K562 (cell line): ENCODE data around the gene HMOX1. TPM values are rescaled to one million over a fixed set of nuclear protein-coding genes. Genes with fewer than 3 reads are reported as not detected.

ENCODE experiments used
- ATAC-seq: fragments of 200-7000 bp; cut with Tn5 transposase; 3 replicates; pipeline ENCODE4 v1.9.1; 2020; ENCODE audit warnings: moderate library complexity
- BruUV-seq: library from RNA; stranded (reverse); fragments of 400-500 nt; replicated peaks from 2 replicates; lab custom pipeline; 2021; lab: Mats Ljungman, UMichigan
- CTCF ChIA-PET: fragments of 300-600 bp; formaldehyde crosslinking; extraction: SDS; loops from one replicate; lab custom pipeline; 2021; ENCODE audit warnings: low intra/inter-chr PET ratio; lab: Yijun Ruan, JAX
- POLR2A ChIA-PET: fragments of 300-600, 350-650 bp; sonication (Branson Sonifier 250); formaldehyde crosslinking; extraction: SDS; loops from one replicate; lab custom pipeline; 2021; ENCODE audit warnings: antibody characterized with exemption, inconsistent platforms; lab: Yijun Ruan, JAX
- DNase-seq, 4 experiments: peaks; one replicate each; pipeline versions ENCODE4 v3.0.0 to v3.0.0-alpha.2; 2011 to 2018; ENCODE audit warnings: low spot score in 3 of 4, mixed read lengths in 3 of 4; ENCODE audit errors: extremely low read depth in 1 of 4
- FAIRE-seq: peaks from 2 replicates; lab custom pipeline; 2011; peaks lifted over from hg19 to GRCh38; lab: Jason Lieb, UNC
- H2AFZ ChIP-seq: 2 replicates; pipeline ENCODE4 v1.6.0; 2011; ENCODE audit warnings: low read depth, low read length, control low read depth, inconsistent platforms
- H3K27ac ChIP-seq: fragments of 200-600 bp; 3 replicates; pipeline ENCODE4 v1.8.0; 2011; ENCODE audit warnings: low read depth, mild to moderate bottlenecking, control low read depth, inconsistent platforms, low read length, moderate library complexity, mixed read lengths; ENCODE audit errors: extremely low read depth
- H3K27me3 ChIP-seq, 2 experiments: fragments of 300-600 bp in 1 of 2; 2 replicates in 1 of 2; 3 replicates in 1 of 2; pipeline versions ENCODE4 v1.6.0 to v1.8.0; 2011; ENCODE audit warnings: inconsistent platforms in 2 of 2, low read length in 2 of 2, mild to moderate bottlenecking in 1 of 2, mixed read lengths in 1 of 2, moderate library complexity in 1 of 2; ENCODE audit not compliant: control insufficient read depth in 2 of 2, insufficient read depth in 2 of 2
- H3K36me3 ChIP-seq: fragments of 300-600 bp; 3 replicates; pipeline ENCODE4 v1.8.0; 2011; ENCODE audit warnings: mild to moderate bottlenecking, low read length, inconsistent platforms; ENCODE audit not compliant: control insufficient read depth, insufficient read depth
- H3K4me1 ChIP-seq, 2 experiments: fragments of 200-600 bp in 1 of 2; replicated peaks in 1 of 2; 2 replicates in 1 of 2; 3 replicates in 1 of 2; pipeline versions ENCODE4 v1.5.1 to v1.8.0; 2011; ENCODE audit warnings: inconsistent platforms in 2 of 2, low read length in 2 of 2, mild to moderate bottlenecking in 1 of 2, mixed read lengths in 1 of 2, moderate library complexity in 1 of 2; ENCODE audit not compliant: control insufficient read depth in 2 of 2, insufficient read depth in 2 of 2
- H3K4me2 ChIP-seq: 2 replicates; pipeline ENCODE4 v1.6.1; 2011; ENCODE audit warnings: low read length, control low read depth, inconsistent platforms, mixed read lengths; ENCODE audit not compliant: insufficient read depth
- H3K4me3 ChIP-seq: fragments of 200-600 bp; sonication (generic), shearing (Covaris generic); 2 replicates; pipeline ENCODE4 v1.5.1; 2016; ENCODE audit warnings: control low read depth, inconsistent platforms
- H3K79me2 ChIP-seq: fragments of 200-600 bp; 3 replicates; pipeline ENCODE4 v1.8.0; 2011; ENCODE audit warnings: low read length, inconsistent platforms; ENCODE audit not compliant: control insufficient read depth, insufficient read depth
- H3K9ac ChIP-seq, 2 experiments: 2 replicates each; pipeline versions ENCODE4 v1.6.0 to v1.6.1; 2011; ENCODE audit warnings: low read depth in 2 of 2, low read length in 2 of 2, control low read depth in 1 of 2, inconsistent platforms in 1 of 2, mild to moderate bottlenecking in 1 of 2, mixed read lengths in 1 of 2; ENCODE audit not compliant: insufficient read depth in 1 of 2
- H3K9me1 ChIP-seq: one replicate; pipeline ENCODE4 v1.6.0; 2011; ENCODE audit warnings: inconsistent platforms, mild to moderate bottlenecking, low read length, moderate library complexity; ENCODE audit not compliant: control insufficient read depth, insufficient read depth
- H3K9me3 ChIP-seq: replicated peaks from 2 replicates; pipeline ENCODE4 v1.5.1; 2011; ENCODE audit warnings: low read depth, low read length, inconsistent platforms; ENCODE audit not compliant: control insufficient read depth, insufficient read depth
- H4K20me1 ChIP-seq: replicated peaks from 2 replicates; pipeline ENCODE4 v1.6.1; 2011; ENCODE audit warnings: low read length, inconsistent platforms, mixed read lengths; ENCODE audit not compliant: control insufficient read depth, insufficient read depth
- ARID1B ChIP-seq: fragments of 450-650 bp; IDR thresholded peaks from 2 replicates; pipeline ENCODE4 v1.6.1; 2016; ENCODE audit warnings: antibody characterized with exemption, mild to moderate bottlenecking, inconsistent platforms
- ARID3B ChIP-seq: fragments of 250-450 bp; sonication (Bioruptor Pico); IDR thresholded peaks from 2 replicates; pipeline ENCODE4 v1.4.0; 2020; ENCODE audit warnings: borderline replicate concordance
- BCL6 ChIP-seq: fragments of 250-450 bp; sonication (Bioruptor Pico); IDR thresholded peaks from 2 replicates; pipeline ENCODE4 v1.4.0; 2020
- GATA2 ChIP-seq: sonication (generic); formaldehyde crosslinking; IDR thresholded peaks from 2 replicates; pipeline ENCODE4 v1.4.0; 2020; ENCODE audit warnings: mild to moderate bottlenecking, missing genetic modification reagents
- KDM1A ChIP-seq, 2 experiments: fragments of 450-650 bp; IDR thresholded peaks; 2 replicates each; pipeline ENCODE4 v1.6.1; 2016; ENCODE audit warnings: mild to moderate bottlenecking in 2 of 2
- RBM22 ChIP-seq: fragments of 200-400 bp; formaldehyde crosslinking; IDR thresholded peaks from 2 replicates; pipeline ENCODE4 v1.6.1; 2018; ENCODE audit warnings: low read length, low read depth; ENCODE audit not compliant: poor library complexity, severe bottlenecking
- SP1 ChIP-seq: sonication (generic); formaldehyde crosslinking; IDR thresholded peaks from 2 replicates; pipeline ENCODE4 v1.8.1; 2022; ENCODE audit warnings: mild to moderate bottlenecking, missing genetic modification reagents
- STAT5B ChIP-seq: fragments of 250-450 bp; sonication (Bioruptor Pico); IDR thresholded peaks from 2 replicates; pipeline ENCODE4 v1.8.0; 2021; ENCODE audit warnings: mild to moderate bottlenecking, inconsistent platforms
- ZNF239 ChIP-seq: fragments of 250-450 bp; sonication (Bioruptor Pico); IDR thresholded peaks from 2 replicates; pipeline ENCODE4 v1.4.0; 2020; ENCODE audit warnings: mild to moderate bottlenecking
- ZNF311 ChIP-seq: fragments of 250-450 bp; sonication (Bioruptor Pico); IDR thresholded peaks from 2 replicates; pipeline ENCODE4 v1.4.0; 2020; ENCODE audit warnings: mild to moderate bottlenecking, moderate library complexity
- WGBS: fragments of 100-300 bp; shearing (Covaris generic); methylation state at CpG from one replicate; pipeline ENCODE4 v1.1.6; 2016; ENCODE audit warnings: low coverage, mixed read lengths; ENCODE audit not compliant: insufficient coverage; ENCODE audit errors: missing lambda C conversion rate; 5-methylcytosine and 5-hydroxymethylcytosine counted together
- in situ Hi-C: fragments of 300-500 bp; cut with MboI; formaldehyde crosslinking; loops from 4 replicates; pipeline ENCODE4 v1.15.0; 2018; ENCODE audit warnings: inconsistent platforms, mixed read lengths
- intact Hi-C: fragments of 100-400 bp; cut with micrococcal nuclease; formaldehyde crosslinking; loops from 2 replicates; pipeline ENCODE4 v1.14.2; 2022
- polyA plus RNA-seq, 8 experiments: library from polyadenylated mRNA; depleted of rRNA in 4 of 8; stranded (reverse) in 5 of 8; unstranded in 3 of 8; fragments of >200 nt; fragmentation: Nextera tagmentation in 2 of 8; fragmentation: Illumina TruSeq in 1 of 8; extraction: Ambion mirVana in 2 of 8; extraction: Trizol in 1 of 8; gene quantifications; 2 replicates each; pipeline versions ENCODE4 v1.2.1 to v1.2.3, GENCODE V29; 2011 to 2014; ENCODE audit warnings: inconsistent platforms in 1 of 8, missing spikeins in 1 of 8
- total RNA-seq, 7 experiments: library from RNA; depleted of rRNA in 6 of 7; stranded (reverse); fragments of >200 nt in 6 of 7; fragmentation: Illumina TruSeq in 2 of 7; extraction: Trizol in 2 of 7; gene quantifications; 2 replicates each; pipeline versions ENCODE4 v1.2.1 to v1.2.3, GENCODE V29; 2011 to 2021; ENCODE audit warnings: low replicate concordance in 1 of 7

HMOX1 gene
- total and polyA plus RNA-seq, 9 of the 15 experiments (the other 6 are each of a cell fraction or from before 2014, with no cell fraction given) = not detected

- ATAC-seq (no peak), DNase-seq (no peak), FAIRE-seq (no peak)
- 68% methylated on average over 9 of the region's 13 CpGs for WGBS
- Histone ChIP-seq H4K20me1 (no peaks in the 10 kb centered on the region), H3K36me3 (peaks cover 14% of the 10 kb centered on the region), H3K4me2 (no peak overlapping the region), H3K9me1 (no peaks in the 10 kb centered on the region), H3K27me3 (no peaks in the 10 kb centered on the region), H3K4me1 (peaks cover 18 to 21% of the 10 kb centered on the region in 2 experiments; a peak in 4 of 5 replicates), H3K9me3 (no peaks in the 10 kb centered on the region), H3K9ac (no peak overlapping the region), H2AFZ (no peak overlapping the region), H3K79me2 (peaks cover 29% of the 10 kb centered on the region), H3K4me3 (no peak overlapping the region), H3K27ac (no peak overlapping the region)
- BruUV-seq = TSS peak; percentile 19
- in situ Hi-C loops (no loop called here), intact Hi-C loops (no loop called here)
- TF ChIP-seq STAT5B (CRISPR knock-in tag) (no peak), RBM22 (no peak), ZNF311 (CRISPR knock-in tag) (no peak), BCL6 (CRISPR knock-in tag) (no peak)
- ChIA-PET CTCF (no interaction called here), POLR2A (interaction anchor here (0.7 kb wide), 1 partner anchor 21 kb away, joined by 5 read pairs; no protein-coding TSS in a partner anchor)
These were observed 16.4 kb downstream of the HMOX1 start for GRCh38 chr22:35397095-35397904.

- Histone ChIP-seq H3K36me3 (peaks cover 26% of the 10 kb centered on the region), H2AFZ (peak overlapping the region; percentile 83), H3K9me1 (no peaks in the 10 kb centered on the region), H3K4me3 (0 out of 2 replicates have a peak overlapping the region, but pooled peaks have one; percentile 92), H4K20me1 (no peaks in the 10 kb centered on the region), H3K27me3 (no peaks in the 10 kb centered on the region), H3K27ac (peak overlapping the region; percentile 97), H3K9ac (peak overlapping the region; percentile 95 to 99), H3K4me1 (peaks cover 18 to 30% of the 10 kb centered on the region in 2 experiments; a peak in 4 of 5 replicates), H3K9me3 (no peaks in the 10 kb centered on the region), H3K4me2 (peak overlapping the region; percentile 81), H3K79me2 (peaks cover 38% of the 10 kb centered on the region)
- intact Hi-C loops = no loop called here
- in situ Hi-C loops = no loop called here
- WGBS = 93% methylated on average over 4 of the region's 4 CpGs
- no peak for ATAC-seq
- POLR2A ChIA-PET = interaction anchor here (0.6 to 1.6 kb wide), 7 partner anchors 8 to 619 kb away, joined by 3 to 14 read pairs (median 4); no protein-coding TSS in a partner anchor
- no peak for FAIRE-seq
- DNase-seq = no peak
- CTCF ChIA-PET = no interaction called here
- no TSS peak for BruUV-seq
- TF ChIP-seq KDM1A (IDR thresholded peaks at IDR 0.05) (peak in 1 of 2 experiments; percentile 31; a peak in 1 of 4 replicates), GATA2 (no peak), ZNF239 (CRISPR knock-in tag) (no peak), ARID3B (CRISPR knock-in tag) (no peak), ARID1B (no peak), SP1 (CRISPR knock-in tag) (no peak)
These were observed 17.7 kb downstream of the HMOX1 start for GRCh38 chr22:35398591-35398973.
